Measurements from ENCODE around the gene DENND6B.
A peak's percentile ranks its signal among the peaks of the same experiment; 100 is the strongest.

Gene DENND6B

GRCh38 chr22:50306753-50307749 lies 19.8 kb downstream of the DENND6B start, which contains the start of gene PLXNB2:
PLXNB2 (minus strand) TSS chr22:50307646; CDS start chr22:50290584, 17,062 bp downstream.
- H3K4me3 ChIP-seq (replicated peaks; ENCODE audit: low read depth, low read length) = peak within 1 kb of the TSS; percentile 88
- DNase-seq (ENCODE audit: extremely low read depth, low read depth) = no peak
- TF ChIP-seq CTCF (IDR thresholded peaks at IDR 0.05; ENCODE audit: low read depth, low read length, missing control alignments) = no peak

- no peak for TF ChIP-seq CTCF (IDR thresholded peaks at IDR 0.05; ENCODE audit: low read depth, low read length, missing control alignments)
- DNase-seq (ENCODE audit: extremely low read depth, low read depth) = peak; percentile 82
- peak overlapping the region; percentile 88 for H3K4me3 ChIP-seq (replicated peaks; ENCODE audit: low read depth, low read length)
These were observed 20.8 kb downstream of the DENND6B start for GRCh38 chr22:50305923-50306566.

GRCh38 chr22:50305393-50305922 lies 21.4 kb downstream of the DENND6B start:
- no peak for TF ChIP-seq CTCF (IDR thresholded peaks at IDR 0.05; ENCODE audit: low read depth, low read length, missing control alignments)
- peak overlapping the region; percentile 88 for H3K4me3 ChIP-seq (replicated peaks; ENCODE audit: low read depth, low read length)
- no peak for DNase-seq (ENCODE audit: extremely low read depth, low read depth)

GRCh38 chr22:50304528-50305392 lies 22.1 kb downstream of the DENND6B start:
- no peak for DNase-seq (ENCODE audit: extremely low read depth, low read depth)
- H3K4me3 ChIP-seq (replicated peaks; ENCODE audit: low read depth, low read length) = peak overlapping the region; percentile 88
- no peak for TF ChIP-seq CTCF (IDR thresholded peaks at IDR 0.05; ENCODE audit: low read depth, low read length, missing control alignments)

GRCh38 chr22:50303848-50304527 lies 22.8 kb downstream of the DENND6B start:
- DNase-seq (ENCODE audit: extremely low read depth, low read depth) = no peak
- TF ChIP-seq CTCF (IDR thresholded peaks at IDR 0.05; ENCODE audit: low read depth, low read length, missing control alignments) = no peak
- H3K4me3 ChIP-seq (replicated peaks; ENCODE audit: low read depth, low read length) = peak overlapping the region; percentile 88

- no peak for TF ChIP-seq CTCF (IDR thresholded peaks at IDR 0.05; ENCODE audit: low read depth, low read length, missing control alignments)
- H3K4me3 ChIP-seq (replicated peaks; ENCODE audit: low read depth, low read length) = peak overlapping the region; percentile 88
- DNase-seq (ENCODE audit: extremely low read depth, low read depth) = no peak
These were observed 23.3 kb downstream of the DENND6B start for GRCh38 chr22:50303515-50303847.

Data from HFF-Myc (cell line).